ENCODE data around the gene PRKG1.

PRKG1 gene

GRCh38 chr10:51377932-51378599 lies 303.8 kb downstream of the PRKG1 start:
- no peaks in the 10 kb centered on the region for H3F3A ChIP-seq (ENCODE audit: low read depth)
- H3K4me2 ChIP-seq (ENCODE audit: low read depth, low read length, poor library complexity, severe bottlenecking): no peak overlapping the region
- no peak overlapping the region for H3K4me3 ChIP-seq (ENCODE audit: low read length, poor library complexity, severe bottlenecking)
- no peak overlapping the region for H3K9ac ChIP-seq (ENCODE audit: low read depth, low read length, poor library complexity, severe bottlenecking)
- no peaks in the 10 kb centered on the region for H4K20me1 ChIP-seq (ENCODE audit: insufficient read depth, low read length, poor library complexity, severe bottlenecking)
- no peaks in the 10 kb centered on the region for H3K79me2 ChIP-seq (ENCODE audit: insufficient read depth, low read length)
- no peaks in the 10 kb centered on the region for H3K36me3 ChIP-seq (ENCODE audit: insufficient read depth, low read length)
- H3K9me3 ChIP-seq (ENCODE audit: insufficient read depth, low read depth, low read length): no peaks in the 10 kb centered on the region
- H3K9me2 ChIP-seq (replicated peaks; ENCODE audit: low read depth, low read length): no peaks in the 10 kb centered on the region
- no peaks in the 10 kb centered on the region for H3K27me3 ChIP-seq (ENCODE audit: insufficient read depth, low read length, poor library complexity, severe bottlenecking)
- no peak overlapping the region for H2AFZ ChIP-seq (ENCODE audit: low read length)
- no peaks in the 10 kb centered on the region for H3K4me1 ChIP-seq (ENCODE audit: insufficient read depth, low read length, poor library complexity, severe bottlenecking)
- TF ChIP-seq EZH2phosphoT487 (IDR thresholded peaks at IDR 0.05; ENCODE audit: borderline replicate concordance) (no peak), CTCF (conservative IDR thresholded peaks at IDR 0.05; ENCODE audit: low read length) (no peak)

- H3K9me3 ChIP-seq (ENCODE audit: insufficient read depth, low read depth, low read length): no peaks in the 10 kb centered on the region
- no peaks in the 10 kb centered on the region for H3K9me2 ChIP-seq (replicated peaks; ENCODE audit: low read depth, low read length)
- no peak overlapping the region for H3K9ac ChIP-seq (ENCODE audit: low read depth, low read length, poor library complexity, severe bottlenecking)
- H3K4me1 ChIP-seq (ENCODE audit: insufficient read depth, low read length, poor library complexity, severe bottlenecking): no peaks in the 10 kb centered on the region
- H3K27me3 ChIP-seq (ENCODE audit: insufficient read depth, low read length, poor library complexity, severe bottlenecking): no peaks in the 10 kb centered on the region
- H3K4me2 ChIP-seq (ENCODE audit: low read depth, low read length, poor library complexity, severe bottlenecking): no peak overlapping the region
- TF ChIP-seq CTCF (conservative IDR thresholded peaks at IDR 0.05; ENCODE audit: low read length) (no peak), EZH2phosphoT487 (IDR thresholded peaks at IDR 0.05; ENCODE audit: borderline replicate concordance) (no peak)
- H3F3A ChIP-seq (ENCODE audit: low read depth): no peaks in the 10 kb centered on the region
- no peaks in the 10 kb centered on the region for H4K20me1 ChIP-seq (ENCODE audit: insufficient read depth, low read length, poor library complexity, severe bottlenecking)
- no peaks in the 10 kb centered on the region for H3K79me2 ChIP-seq (ENCODE audit: insufficient read depth, low read length)
- H2AFZ ChIP-seq (ENCODE audit: low read length): no peak overlapping the region
- no peaks in the 10 kb centered on the region for H3K36me3 ChIP-seq (ENCODE audit: insufficient read depth, low read length)
- H3K4me3 ChIP-seq (ENCODE audit: low read length, poor library complexity, severe bottlenecking): no peak overlapping the region
These were observed 307.9 kb downstream of the PRKG1 start for GRCh38 chr10:51382181-51382580.

- Histone ChIP-seq H3F3A (ENCODE audit: low read depth) (no peaks in the 10 kb centered on the region), H2AFZ (ENCODE audit: low read length) (no peak overlapping the region), H3K9me2 (replicated peaks; ENCODE audit: low read depth, low read length) (no peaks in the 10 kb centered on the region), H4K20me1 (ENCODE audit: insufficient read depth, low read length, poor library complexity, severe bottlenecking) (no peaks in the 10 kb centered on the region), H3K36me3 (ENCODE audit: insufficient read depth, low read length) (no peaks in the 10 kb centered on the region), H3K4me1 (ENCODE audit: insufficient read depth, low read length, poor library complexity, severe bottlenecking) (no peaks in the 10 kb centered on the region), H3K27me3 (ENCODE audit: insufficient read depth, low read length, poor library complexity, severe bottlenecking) (no peaks in the 10 kb centered on the region), H3K9me3 (ENCODE audit: insufficient read depth, low read depth, low read length) (no peaks in the 10 kb centered on the region), H3K79me2 (ENCODE audit: insufficient read depth, low read length) (no peaks in the 10 kb centered on the region), H3K9ac (ENCODE audit: low read depth, low read length, poor library complexity, severe bottlenecking) (no peak overlapping the region), H3K4me2 (ENCODE audit: low read depth, low read length, poor library complexity, severe bottlenecking) (no peak overlapping the region), H3K4me3 (ENCODE audit: low read length, poor library complexity, severe bottlenecking) (no peak overlapping the region)
- TF ChIP-seq EZH2phosphoT487 (IDR thresholded peaks at IDR 0.05; ENCODE audit: borderline replicate concordance): no peak
- TF ChIP-seq CTCF (conservative IDR thresholded peaks at IDR 0.05; ENCODE audit: low read length): no peak
These were observed 310.7 kb downstream of the PRKG1 start for GRCh38 chr10:51384971-51385370.

Data from Loucy (cell line).